ENCODE data around the gene L3MBTL1. TPM values are rescaled to one million over a fixed set of nuclear protein-coding genes. Genes with fewer than 3 reads are reported as not detected.

L3MBTL1 gene
- polyA plus RNA-seq, 1 donor (not counting 4 experiments of a cell fraction or from before 2014, with no cell fraction given), result 5.0 TPM

DNA sequence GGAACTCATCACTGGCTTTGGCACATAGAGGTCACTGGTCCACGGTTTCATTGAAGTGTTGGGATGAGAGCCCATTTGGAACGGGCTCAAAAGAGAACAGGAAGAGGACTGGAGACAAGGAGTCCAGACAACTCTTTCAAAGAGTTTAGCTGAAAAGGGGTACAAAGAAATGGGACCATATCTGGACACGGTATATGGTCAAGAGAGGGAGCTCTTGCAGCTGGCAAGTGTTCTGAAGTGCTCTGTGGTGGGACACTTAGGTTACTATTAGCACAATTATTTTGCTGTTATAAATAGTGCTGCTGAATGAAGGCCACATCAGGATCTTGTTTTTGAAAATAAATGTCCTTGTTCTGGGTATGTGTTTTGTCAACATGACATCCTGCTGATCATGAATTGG is 55.9 kb downstream of the L3MBTL1 start:
- H3K27me3 ChIP-seq (ENCODE audit: control insufficient read depth, extremely low read depth, insufficient read depth, low read length), result peaks cover 7% of the 10 kb centered on the region
- H3K4me2 ChIP-seq (ENCODE audit: control insufficient read depth, extremely low read depth, insufficient read depth, low read depth, low read length), result no peak overlapping the region
- no peaks in the 10 kb centered on the region for H3K36me3 ChIP-seq (ENCODE audit: control insufficient read depth in 2 of 2, extremely low read depth in 1 of 2, insufficient read depth in 2 of 2, low read length in 2 of 2)
- no peak overlapping the region for H3K9ac ChIP-seq (ENCODE audit: control insufficient read depth, extremely low read depth, insufficient read depth, low read length)
- DNase-seq (ENCODE audit: low read depth, low spot score) (no peak), FAIRE-seq (no peak)
- no peak overlapping the region for H3K27ac ChIP-seq (ENCODE audit: control insufficient read depth, insufficient read depth, low read length)
- H3K79me2 ChIP-seq (ENCODE audit: control insufficient read depth, insufficient read depth, low read length), result no peaks in the 10 kb centered on the region
- TF ChIP-seq CTCF (optimal IDR thresholded peaks at IDR 0.05 in 1 of 3, IDR thresholded peaks at IDR 0.05 in 1 of 3, conservative IDR thresholded peaks at IDR 0.05 in 1 of 3; ENCODE audit: extremely low read depth in 1 of 3, insufficient read depth in 2 of 3, low read length in 3 of 3), result peak in 1 of 3 experiments; percentile 22
- TF ChIP-seq EZH2 (IDR thresholded peaks at IDR 0.05; ENCODE audit: low read length), result no peak
- no peak overlapping the region for H3K4me3 ChIP-seq (ENCODE audit: control insufficient read depth in 2 of 3, extremely low read depth in 1 of 3, insufficient read depth in 2 of 3, low read depth in 1 of 3, low read length in 3 of 3)
- H4K20me1 ChIP-seq (ENCODE audit: control insufficient read depth, extremely low read depth, insufficient read depth, low read length), result no peaks in the 10 kb centered on the region
- H2AFZ ChIP-seq (ENCODE audit: control insufficient read depth, low read length), result no peak overlapping the region
- dilution Hi-C loops (cut with MboI; ENCODE audit: extremely low pct_ligation_motif_present, low sequenced_read_pairs), result no loop called here
- no peaks in the 10 kb centered on the region for H3K9me3 ChIP-seq (ENCODE audit: control insufficient read depth, low read depth, low read length)
- no peaks in the 10 kb centered on the region for H3K9me1 ChIP-seq (ENCODE audit: control insufficient read depth, extremely low read depth, insufficient read depth, low read length)
- H3K4me1 ChIP-seq (ENCODE audit: control insufficient read depth, extremely low read depth, insufficient read depth, low read length), result no peaks in the 10 kb centered on the region

DNA sequence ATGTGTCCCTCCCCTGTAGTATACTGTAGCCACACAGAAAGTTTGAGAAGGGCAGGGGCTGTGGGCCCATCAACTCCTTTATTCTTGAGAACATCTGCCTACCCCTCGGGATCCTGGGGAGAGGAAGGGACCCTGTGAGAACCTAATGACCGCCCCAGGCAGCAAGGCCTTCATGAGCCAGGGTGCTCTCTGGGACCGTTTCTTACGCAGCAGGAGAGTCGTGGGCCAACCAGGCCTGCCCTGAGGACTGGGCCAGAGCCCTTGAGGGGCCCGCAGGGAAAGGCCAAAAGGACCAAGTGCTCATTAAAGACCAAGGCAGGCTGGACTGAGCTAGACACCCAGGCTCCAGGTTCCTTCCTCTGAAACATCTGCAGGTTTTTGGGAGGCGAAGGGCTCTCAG is 56.5 kb downstream of the L3MBTL1 start:
- FAIRE-seq, result no peak
- Histone ChIP-seq H3K4me2 (ENCODE audit: control insufficient read depth, extremely low read depth, insufficient read depth, low read depth, low read length) (no peak overlapping the region), H3K27me3 (ENCODE audit: control insufficient read depth, extremely low read depth, insufficient read depth, low read length) (peaks cover 3% of the 10 kb centered on the region), H3K4me1 (ENCODE audit: control insufficient read depth, extremely low read depth, insufficient read depth, low read length) (no peaks in the 10 kb centered on the region), H3K27ac (ENCODE audit: control insufficient read depth, insufficient read depth, low read length) (no peak overlapping the region), H3K79me2 (ENCODE audit: control insufficient read depth, insufficient read depth, low read length) (no peaks in the 10 kb centered on the region), H2AFZ (ENCODE audit: control insufficient read depth, low read length) (no peak overlapping the region), H3K9me3 (ENCODE audit: control insufficient read depth, low read depth, low read length) (no peaks in the 10 kb centered on the region), H3K9me1 (ENCODE audit: control insufficient read depth, extremely low read depth, insufficient read depth, low read length) (no peaks in the 10 kb centered on the region), H3K9ac (ENCODE audit: control insufficient read depth, extremely low read depth, insufficient read depth, low read length) (no peak overlapping the region), H3K36me3 (ENCODE audit: control insufficient read depth in 2 of 2, extremely low read depth in 1 of 2, insufficient read depth in 2 of 2, low read length in 2 of 2) (no peaks in the 10 kb centered on the region), H3K4me3 (ENCODE audit: control insufficient read depth in 2 of 3, extremely low read depth in 1 of 3, insufficient read depth in 2 of 3, low read depth in 1 of 3, low read length in 3 of 3) (no peak overlapping the region), H4K20me1 (ENCODE audit: control insufficient read depth, extremely low read depth, insufficient read depth, low read length) (no peaks in the 10 kb centered on the region)
- DNase-seq (ENCODE audit: low read depth, low spot score), result no peak
- dilution Hi-C loops (cut with MboI; ENCODE audit: extremely low pct_ligation_motif_present, low sequenced_read_pairs), result no loop called here
- no peak for TF ChIP-seq EZH2 (IDR thresholded peaks at IDR 0.05; ENCODE audit: low read length)
- no peak for TF ChIP-seq CTCF (optimal IDR thresholded peaks at IDR 0.05 in 1 of 3, IDR thresholded peaks at IDR 0.05 in 1 of 3, conservative IDR thresholded peaks at IDR 0.05 in 1 of 3; ENCODE audit: extremely low read depth in 1 of 3, insufficient read depth in 2 of 3, low read length in 3 of 3)

Data from keratinocyte (primary cell).